WTC11 (cell line): Measurements from ENCODE around the gene RDH11.

Experiments
- ATF3 ChIP-seq: sonication (generic); formaldehyde crosslinking; conservative IDR thresholded peaks from 2 replicates; pipeline ENCODE4 v1.8.1; 2022; ENCODE audit warnings: mild to moderate bottlenecking, missing genetic modification reagents
- CREB1 ChIP-seq: sonication (generic); formaldehyde crosslinking; IDR thresholded peaks from 2 replicates; pipeline ENCODE4 v1.8.0; 2023; ENCODE audit warnings: mild to moderate bottlenecking, missing genetic modification reagents
- TCF7 ChIP-seq: sonication (generic); formaldehyde crosslinking; IDR thresholded peaks from 2 replicates; pipeline ENCODE4 v1.8.0; 2022; ENCODE audit warnings: mild to moderate bottlenecking, low read depth, missing genetic modification reagents, moderate library complexity
- TEAD4 ChIP-seq: sonication (generic); formaldehyde crosslinking; IDR thresholded peaks from 2 replicates; pipeline ENCODE4 v1.8.0; 2022; ENCODE audit warnings: mild to moderate bottlenecking, missing genetic modification reagents
- TF ChIP-seq, protein P1 (sequence below): sonication (generic); formaldehyde crosslinking; IDR thresholded peaks from 2 replicates; pipeline ENCODE4 v1.8.0; 2022; ENCODE audit warnings: mild to moderate bottlenecking, missing genetic modification reagents
- TF ChIP-seq, protein P2 (sequence below): fragments of 200-600 bp; IDR thresholded peaks from 2 replicates; pipeline ENCODE4 v1.8.0; 2022; ENCODE audit warnings: antibody characterized with exemption

DNA sequence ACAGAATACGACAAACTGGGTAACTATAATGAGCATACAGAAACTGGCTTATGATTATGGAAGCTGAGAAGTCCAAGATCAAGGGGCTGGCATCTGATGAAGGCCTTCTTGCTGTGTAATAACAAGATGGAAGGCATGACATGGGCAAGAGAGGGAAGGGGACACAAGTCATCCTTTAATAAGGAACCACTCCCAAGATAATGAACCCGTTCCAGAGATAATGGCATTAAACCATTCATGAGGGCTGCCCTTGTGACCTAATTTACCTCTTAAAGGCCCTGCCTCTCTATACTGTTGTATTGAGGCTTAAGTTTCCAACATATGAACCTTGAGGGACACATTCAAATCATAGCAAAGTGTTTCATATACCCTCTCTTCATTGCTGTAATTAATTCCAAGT, 16.6 kb downstream of the RDH11 start:
- TF ChIP-seq, protein P1, sequence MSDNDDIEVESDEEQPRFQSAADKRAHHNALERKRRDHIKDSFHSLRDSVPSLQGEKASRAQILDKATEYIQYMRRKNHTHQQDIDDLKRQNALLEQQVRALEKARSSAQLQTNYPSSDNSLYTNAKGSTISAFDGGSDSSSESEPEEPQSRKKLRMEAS (CRISPR knock-in tag), result no peak
- TF ChIP-seq, protein P2, sequence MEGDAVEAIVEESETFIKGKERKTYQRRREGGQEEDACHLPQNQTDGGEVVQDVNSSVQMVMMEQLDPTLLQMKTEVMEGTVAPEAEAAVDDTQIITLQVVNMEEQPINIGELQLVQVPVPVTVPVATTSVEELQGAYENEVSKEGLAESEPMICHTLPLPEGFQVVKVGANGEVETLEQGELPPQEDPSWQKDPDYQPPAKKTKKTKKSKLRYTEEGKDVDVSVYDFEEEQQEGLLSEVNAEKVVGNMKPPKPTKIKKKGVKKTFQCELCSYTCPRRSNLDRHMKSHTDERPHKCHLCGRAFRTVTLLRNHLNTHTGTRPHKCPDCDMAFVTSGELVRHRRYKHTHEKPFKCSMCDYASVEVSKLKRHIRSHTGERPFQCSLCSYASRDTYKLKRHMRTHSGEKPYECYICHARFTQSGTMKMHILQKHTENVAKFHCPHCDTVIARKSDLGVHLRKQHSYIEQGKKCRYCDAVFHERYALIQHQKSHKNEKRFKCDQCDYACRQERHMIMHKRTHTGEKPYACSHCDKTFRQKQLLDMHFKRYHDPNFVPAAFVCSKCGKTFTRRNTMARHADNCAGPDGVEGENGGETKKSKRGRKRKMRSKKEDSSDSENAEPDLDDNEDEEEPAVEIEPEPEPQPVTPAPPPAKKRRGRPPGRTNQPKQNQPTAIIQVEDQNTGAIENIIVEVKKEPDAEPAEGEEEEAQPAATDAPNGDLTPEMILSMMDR, result no peak
- TF ChIP-seq ATF3 (no peak), TEAD4 (CRISPR knock-in tag) (no peak), TCF7 (no peak), CREB1 (CRISPR knock-in tag) (no peak)
